Neuronal stem cell (in vitro differentiated cells): ENCODE results near the gene CNTNAP2.

Experiments used
- DNase-seq: peaks from one replicate; pipeline ENCODE4 v3.0.0-alpha.2; 2013; ENCODE audit warnings: low spot score
- H2AFZ ChIP-seq: one replicate; pipeline ENCODE4 v1.6.1; 2013; ENCODE audit warnings: mild to moderate bottlenecking, low read length, inconsistent platforms
- H2AK5ac ChIP-seq: 2 replicates; pipeline ENCODE4 v1.6.1; 2013; ENCODE audit warnings: low read depth, mild to moderate bottlenecking, inconsistent platforms, low read length, moderate library complexity, mixed read lengths
- H2BK120ac ChIP-seq: 2 replicates; pipeline ENCODE4 v1.6.1; 2013; ENCODE audit warnings: low read depth, mild to moderate bottlenecking, inconsistent platforms, low read length, moderate library complexity, mixed read lengths
- H2BK12ac ChIP-seq: one replicate; pipeline ENCODE4 v1.6.1; 2013; ENCODE audit warnings: low read length, inconsistent platforms
- H2BK15ac ChIP-seq: 2 replicates; pipeline ENCODE4 v1.6.1; 2013; ENCODE audit warnings: mild to moderate bottlenecking, low read length, inconsistent platforms, mixed read lengths
- H2BK5ac ChIP-seq: one replicate; pipeline ENCODE4 v1.6.1; 2013; ENCODE audit warnings: inconsistent platforms, mild to moderate bottlenecking, low read length, moderate library complexity
- H3K14ac ChIP-seq: one replicate; pipeline ENCODE4 v1.6.1; 2013; ENCODE audit warnings: low read length, inconsistent platforms
- H3K18ac ChIP-seq: 2 replicates; pipeline ENCODE4 v1.6.1; 2013; ENCODE audit warnings: low read length, inconsistent platforms
- H3K23ac ChIP-seq: 2 replicates; pipeline ENCODE4 v1.6.1; 2013; ENCODE audit warnings: low read depth, mild to moderate bottlenecking, mixed read lengths, low read length, inconsistent platforms; ENCODE audit not compliant: poor library complexity
- H3K27ac ChIP-seq: replicated peaks from 3 replicates; pipeline ENCODE4 v1.5.1; 2013; ENCODE audit warnings: low read length, inconsistent platforms
- H3K27me3 ChIP-seq, 3 experiments: 2 replicates each; pipeline ENCODE4 v1.6.1; 2013; ENCODE audit warnings: low read length in 3 of 3, mild to moderate bottlenecking in 2 of 3, inconsistent platforms in 1 of 3, low read depth in 1 of 3, mixed read lengths in 1 of 3, moderate library complexity in 1 of 3; ENCODE audit not compliant: control insufficient read depth in 3 of 3, insufficient read depth in 3 of 3
- H3K36me3 ChIP-seq, 2 donors: replicated peaks in 1 of 2; 2 replicates each; pipeline ENCODE4 v1.6.1; 2013; ENCODE audit warnings: low read length in 2 of 2; ENCODE audit not compliant: control insufficient read depth in 2 of 2, insufficient read depth in 2 of 2
- H3K4ac ChIP-seq: 2 replicates; pipeline ENCODE4 v1.6.1; 2013; ENCODE audit warnings: inconsistent platforms, mild to moderate bottlenecking, low read length, moderate library complexity
- H3K4me1 ChIP-seq, 2 donors: 1 replicate in 1 of 2; 2 replicates in 1 of 2; pipeline ENCODE4 v1.6.1; 2013; ENCODE audit warnings: low read length in 2 of 2, low read depth in 1 of 2; ENCODE audit not compliant: control insufficient read depth in 2 of 2, insufficient read depth in 1 of 2
- H3K4me2 ChIP-seq: one replicate; pipeline ENCODE4 v1.6.1; 2013; ENCODE audit warnings: mild to moderate bottlenecking, low read length, inconsistent platforms; ENCODE audit not compliant: insufficient read depth, poor library complexity, severe bottlenecking
- H3K4me3 ChIP-seq, 2 donors: 2 replicates each; pipeline ENCODE4 v1.5.1; 2013; ENCODE audit warnings: low read length in 2 of 2, mild to moderate bottlenecking in 2 of 2, inconsistent platforms in 1 of 2, moderate library complexity in 1 of 2
- H3K79me1 ChIP-seq: one replicate; pipeline ENCODE4 v1.6.1; 2013; ENCODE audit warnings: low read depth, mild to moderate bottlenecking, inconsistent platforms, low read length, moderate library complexity
- H3K9ac ChIP-seq: one replicate; pipeline ENCODE4 v1.6.1; 2013; ENCODE audit warnings: mild to moderate bottlenecking, low read depth, low read length, inconsistent platforms; ENCODE audit not compliant: poor library complexity
- H3K9me3 ChIP-seq, 2 donors: replicated peaks in 1 of 2; 2 replicates each; pipeline versions ENCODE3 to v1.6.1; 2013; ENCODE audit warnings: low read length in 2 of 2, mild to moderate bottlenecking in 2 of 2, inconsistent platforms in 1 of 2, low read depth in 1 of 2, mixed read lengths in 1 of 2, moderate library complexity in 1 of 2; ENCODE audit not compliant: control insufficient read depth in 2 of 2, insufficient read depth in 1 of 2
- H4K8ac ChIP-seq: one replicate; pipeline ENCODE4 v1.6.1; 2013; ENCODE audit warnings: low read depth, mild to moderate bottlenecking, inconsistent platforms, low read length, moderate library complexity
- H4K91ac ChIP-seq: one replicate; pipeline ENCODE4 v1.6.1; 2013; ENCODE audit warnings: low read length, low read depth, mild to moderate bottlenecking, inconsistent platforms; ENCODE audit not compliant: poor library complexity
- WGBS, 2 donors: extraction: QIAGEN DNeasy Blood & Tissue Kit; methylation state at CpG; one replicate each; pipeline ENCODE4 v1.1.7; 2013; ENCODE audit warnings: missing lambda C conversion rate in 2 of 2, mixed read lengths in 1 of 2; ENCODE audit not compliant: insufficient read length in 2 of 2, insufficient replicate concordance in 1 of 2; ENCODE audit errors: extremely low coverage in 2 of 2; 5-methylcytosine and 5-hydroxymethylcytosine counted together

The CNTNAP2 gene

GRCh38 chr7:148402159-148402558 is 2285.6 kb downstream of the CNTNAP2 start:
- H3K14ac ChIP-seq = no peak overlapping the region
- H3K9ac ChIP-seq = no peak overlapping the region
- no peak overlapping the region for H4K8ac ChIP-seq
- peaks cover 3 to 5% of the 10 kb centered on the region in 2 donors for H3K4me1 ChIP-seq
- no peak overlapping the region for H3K23ac ChIP-seq
- H3K9me3 ChIP-seq = peaks cover 0 to 4% of the 10 kb centered on the region in 2 donors
- H2AK5ac ChIP-seq = no peak overlapping the region
- no peak overlapping the region for H2BK12ac ChIP-seq
- no CpG with 5 or more reads among the region's 3 CpGs for whole genome bisulfite sequencing, 2 donors
- no peak for DNase-seq
- H3K18ac ChIP-seq = no peak overlapping the region
- no peak overlapping the region for H2BK120ac ChIP-seq
- H3K36me3 ChIP-seq = peaks cover 0 to 3% of the 10 kb centered on the region in 2 donors
- H3K27me3 ChIP-seq = no peaks in the 10 kb centered on the region
- H3K4me2 ChIP-seq = no peak overlapping the region
- H2AFZ ChIP-seq = no peak overlapping the region
- H2BK15ac ChIP-seq = no peak overlapping the region
- H3K4ac ChIP-seq = no peak overlapping the region
- H3K4me3 ChIP-seq = no peak overlapping the region
- no peak overlapping the region for H4K91ac ChIP-seq
- H2BK5ac ChIP-seq = no peak overlapping the region
- peak overlapping the region; percentile 73 for H3K27ac ChIP-seq
- H3K79me1 ChIP-seq = peaks cover 1% of the 10 kb centered on the region

- Histone ChIP-seq H3K79me1 (peaks cover 1% of the 10 kb centered on the region), H3K9me3 (peaks cover 0 to 4% of the 10 kb centered on the region in 2 donors), H3K9ac (no peak overlapping the region), H3K14ac (no peak overlapping the region), H2BK15ac (no peak overlapping the region), H3K18ac (no peak overlapping the region), H3K27me3 (no peaks in the 10 kb centered on the region), H3K27ac (no peak overlapping the region), H2BK5ac (no peak overlapping the region), H3K4me3 (no peak overlapping the region), H2AFZ (no peak overlapping the region), H2BK120ac (no peak overlapping the region), H3K4me1 (peaks cover 0 to 5% of the 10 kb centered on the region in 2 donors), H2BK12ac (no peak overlapping the region), H2AK5ac (no peak overlapping the region), H3K4me2 (no peak overlapping the region), H4K8ac (no peak overlapping the region), H3K36me3 (peaks cover 0 to 3% of the 10 kb centered on the region in 2 donors), H4K91ac (no peak overlapping the region), H3K4ac (no peak overlapping the region), H3K23ac (no peak overlapping the region)
- no peak for DNase-seq
- whole genome bisulfite sequencing, 2 donors = no CpG with 5 or more reads among the region's 6 CpGs
Observed at GRCh38 chr7:148403466-148403993, 2286.9 kb downstream of the CNTNAP2 start.

GRCh38 chr7:148408307-148408706 is 2291.7 kb downstream of the CNTNAP2 start:
- Histone ChIP-seq H3K79me1 (no peaks in the 10 kb centered on the region), H3K9me3 (peaks cover 0 to 4% of the 10 kb centered on the region in 2 donors), H3K27me3 (no peaks in the 10 kb centered on the region), H3K4ac (no peak overlapping the region), H3K4me1 (no peaks in the 10 kb centered on the region), H3K36me3 (peaks cover 2 to 4% of the 10 kb centered on the region in 2 donors), H2BK5ac (no peak overlapping the region), H2AFZ (no peak overlapping the region), H2BK120ac (no peak overlapping the region), H3K4me3 (no peak overlapping the region), H2BK12ac (no peak overlapping the region), H3K4me2 (no peak overlapping the region), H3K18ac (no peak overlapping the region), H3K23ac (no peak overlapping the region), H2BK15ac (no peak overlapping the region), H3K27ac (no peak overlapping the region), H4K8ac (no peak overlapping the region), H4K91ac (no peak overlapping the region), H3K9ac (no peak overlapping the region), H3K14ac (no peak overlapping the region), H2AK5ac (no peak overlapping the region)
- DNase-seq = no peak
- no CpG with 5 or more reads among the region's 2 CpGs for WGBS, 2 donors

- H3K4ac ChIP-seq = no peak overlapping the region
- H3K27ac ChIP-seq = no peak overlapping the region
- no peak overlapping the region for H3K9ac ChIP-seq
- no peak overlapping the region for H3K14ac ChIP-seq
- no peak overlapping the region for H4K91ac ChIP-seq
- H3K4me1 ChIP-seq = no peaks in the 10 kb centered on the region
- WGBS, 2 donors = no CpG with 5 or more reads among the region's 7 CpGs
- no peak overlapping the region for H2BK120ac ChIP-seq
- no peak overlapping the region for H2AK5ac ChIP-seq
- peaks cover 3 to 4% of the 10 kb centered on the region in 2 donors for H3K36me3 ChIP-seq
- no peak overlapping the region for H3K18ac ChIP-seq
- H3K9me3 ChIP-seq = no peaks in the 10 kb centered on the region
- H3K4me3 ChIP-seq = no peak overlapping the region
- H2BK5ac ChIP-seq = no peak overlapping the region
- H2BK15ac ChIP-seq = no peak overlapping the region
- no peak overlapping the region for H4K8ac ChIP-seq
- no peak for DNase-seq
- peaks cover 2% of the 10 kb centered on the region for H3K79me1 ChIP-seq
- no peaks in the 10 kb centered on the region for H3K27me3 ChIP-seq
- no peak overlapping the region for H2BK12ac ChIP-seq
- no peak overlapping the region for H3K23ac ChIP-seq
- H2AFZ ChIP-seq = no peak overlapping the region
- no peak overlapping the region for H3K4me2 ChIP-seq
Observed at GRCh38 chr7:148410905-148411304, 2294.3 kb downstream of the CNTNAP2 start.
